T-cell (primary cell): ENCODE data around the gene YKT6. TPM values are rescaled to one million over a fixed set of nuclear protein-coding genes. Genes with fewer than 3 reads are reported as not detected.

Source experiments
- ATAC-seq, 4 experiments: fragments of 200-7000 bp in 3 of 4; fragments of 150-1000 bp in 1 of 4; cut with Tn5 transposase; replicated peaks in 1 of 4; 1 replicate in 3 of 4; 2 replicates in 1 of 4; pipeline ENCODE4 v1.10.0; 2021; ENCODE audit warnings: moderate library complexity in 3 of 4, mild to moderate bottlenecking in 2 of 4, moderate number of reproducible peaks in 1 of 4
- CTCF ChIA-PET, 2 donors: fragments of 300-600 bp; sonication (Branson Sonifier 250); formaldehyde crosslinking; loops; one replicate each; lab custom pipeline; 2022; ENCODE audit warnings: antibody characterized with exemption in 2 of 2; lab: Charles Lee
- POLR2A ChIA-PET, 2 donors: fragments of 300-600 bp; sonication (Branson Sonifier 250); formaldehyde crosslinking; loops; one replicate each; lab custom pipeline; 2022; ENCODE audit warnings: antibody characterized with exemption in 2 of 2; lab: Charles Lee
- DNase-seq, 35 experiments: peaks; one replicate each; pipeline versions ENCODE4 v3.0.0 to v3.0.0-alpha.2; 2013 to 2023
- H3K27ac ChIP-seq: one replicate; pipeline ENCODE4 v1.5.1; 2013; ENCODE audit warnings: low read length
- H3K27me3 ChIP-seq, 2 experiments: replicated peaks in 1 of 2; 1 replicate in 1 of 2; 2 replicates in 1 of 2; pipeline versions ENCODE4 v1.6.1 to v1.7.0; 2013; ENCODE audit warnings: low read length in 1 of 2, mixed read lengths in 1 of 2; ENCODE audit not compliant: control insufficient read depth in 2 of 2, insufficient read depth in 2 of 2; ENCODE audit errors: extremely low read depth in 1 of 2
- H3K36me3 ChIP-seq, 2 donors: 1 replicate in 1 of 2; 2 replicates in 1 of 2; pipeline versions ENCODE4 v1.6.1 to v1.7.0; 2013; ENCODE audit warnings: low read length in 1 of 2; ENCODE audit not compliant: control insufficient read depth in 2 of 2, insufficient read depth in 1 of 2; ENCODE audit errors: extremely low read depth in 1 of 2
- H3K4me1 ChIP-seq, 2 experiments: 1 replicate in 1 of 2; 2 replicates in 1 of 2; pipeline versions ENCODE4 v1.6.1 to v1.7.0; 2013; ENCODE audit warnings: low read length in 2 of 2, mixed read lengths in 1 of 2; ENCODE audit not compliant: insufficient read depth in 2 of 2, control insufficient read depth in 1 of 2; ENCODE audit errors: extremely low read depth in 1 of 2
- H3K4me3 ChIP-seq, 2 donors: 1 replicate in 1 of 2; 2 replicates in 1 of 2; pipeline versions ENCODE4 v1.5.1 to v1.7.0; 2013; ENCODE audit warnings: mild to moderate bottlenecking in 2 of 2, low read length in 1 of 2, moderate library complexity in 1 of 2; ENCODE audit not compliant: control insufficient read depth in 1 of 2; ENCODE audit errors: extremely low read depth in 1 of 2
- H3K9me3 ChIP-seq: 2 replicates; pipeline ENCODE4 v1.7.0; 2013
- H3K27ac Mint-ChIP-seq, 2 donors: one replicate each; pipeline ENCODE4 v1.8.0; 2020 to 2021; ENCODE audit warnings: mild to moderate bottlenecking in 2 of 2, mixed read lengths in 2 of 2
- H3K27me3 Mint-ChIP-seq, 2 donors: one replicate each; pipeline ENCODE4 v1.8.0; 2021 to 2022; ENCODE audit warnings: mixed read lengths in 2 of 2
- H3K36me3 Mint-ChIP-seq: one replicate; pipeline ENCODE4 v1.8.0; 2021; ENCODE audit warnings: mixed read lengths
- H3K4me1 Mint-ChIP-seq, 3 donors: one replicate each; pipeline ENCODE4 v1.8.0; 2020 to 2022; ENCODE audit warnings: mixed read lengths in 3 of 3, mild to moderate bottlenecking in 1 of 3
- H3K4me3 Mint-ChIP-seq, 3 donors: one replicate each; pipeline ENCODE4 v1.8.0; 2020 to 2022; ENCODE audit warnings: mild to moderate bottlenecking in 3 of 3, mixed read lengths in 3 of 3, moderate library complexity in 3 of 3
- H3K9me3 Mint-ChIP-seq, 3 donors: one replicate each; pipeline ENCODE4 v1.8.0; 2020 to 2022; ENCODE audit warnings: mixed read lengths in 3 of 3
- WGBS: methylation state at CpG from one replicate; pipeline ENCODE4 v1.1.5; 2013; ENCODE audit warnings: missing lambda C conversion rate; ENCODE audit not compliant: insufficient coverage; 5-methylcytosine and 5-hydroxymethylcytosine counted together
- total RNA-seq, 35 experiments: library from RNA in 6 of 35; stranded (reverse) in 6 of 35; fragments of 120-200 nt in 1 of 35; gene quantifications; one replicate each; pipeline versions ENCODE4 v1.2.1 to v1.2.4 and lab custom pipeline; 2013 to 2026

The YKT6 gene
- total RNA-seq, 5 donors from 2014 or later (not counting 1 experiment from before 2014, with no cell fraction given), result 55.1 to 74.3 (median 60.2) TPM

DNA sequence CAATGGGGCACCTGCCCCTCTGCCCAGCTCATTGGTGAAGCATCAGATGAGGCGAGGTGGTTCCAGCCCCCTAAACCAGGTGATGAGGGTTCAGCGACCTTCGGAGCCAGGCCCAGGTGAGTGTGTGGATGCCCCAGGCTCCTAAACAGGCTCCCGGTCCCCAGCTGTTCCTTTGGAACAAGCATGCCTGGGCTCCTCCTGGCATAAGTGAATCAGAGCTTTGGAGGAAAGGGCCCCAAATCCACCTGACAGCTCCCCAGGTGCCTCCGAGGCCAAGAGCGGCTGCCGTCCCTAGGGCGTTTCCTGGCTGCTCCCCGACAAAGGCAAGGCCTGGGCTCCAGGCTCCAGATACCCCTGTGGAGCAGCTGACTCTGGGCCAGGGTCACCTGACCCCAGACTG lies 61.3 kb downstream of the YKT6 start:
- Mint-ChIP-seq H3K9me3 (no peaks in the 10 kb centered on the region), H3K36me3 (no peaks in the 10 kb centered on the region), H3K27me3 (peaks cover 0 to 5% of the 10 kb centered on the region in 2 donors), H3K4me1 (peaks cover 25 to 29% (median 27%) of the 10 kb centered on the region in 3 donors), H3K27ac (no peak overlapping the region), H3K4me3 (no peak overlapping the region)
- no peak for DNase-seq
- 95% methylated on average over 8 of the region's 9 CpGs for WGBS
- ChIA-PET POLR2A (no interaction called here), CTCF (no interaction called here)
- Histone ChIP-seq H3K9me3 (no peaks in the 10 kb centered on the region), H3K27me3 (peaks cover 0 to 16% of the 10 kb centered on the region in 2 experiments), H3K4me3 (no peak overlapping the region), H3K27ac (no peak overlapping the region), H3K4me1 (peaks cover 18 to 25% of the 10 kb centered on the region in 2 experiments), H3K36me3 (no peaks in the 10 kb centered on the region)
- no peak for ATAC-seq

DNA sequence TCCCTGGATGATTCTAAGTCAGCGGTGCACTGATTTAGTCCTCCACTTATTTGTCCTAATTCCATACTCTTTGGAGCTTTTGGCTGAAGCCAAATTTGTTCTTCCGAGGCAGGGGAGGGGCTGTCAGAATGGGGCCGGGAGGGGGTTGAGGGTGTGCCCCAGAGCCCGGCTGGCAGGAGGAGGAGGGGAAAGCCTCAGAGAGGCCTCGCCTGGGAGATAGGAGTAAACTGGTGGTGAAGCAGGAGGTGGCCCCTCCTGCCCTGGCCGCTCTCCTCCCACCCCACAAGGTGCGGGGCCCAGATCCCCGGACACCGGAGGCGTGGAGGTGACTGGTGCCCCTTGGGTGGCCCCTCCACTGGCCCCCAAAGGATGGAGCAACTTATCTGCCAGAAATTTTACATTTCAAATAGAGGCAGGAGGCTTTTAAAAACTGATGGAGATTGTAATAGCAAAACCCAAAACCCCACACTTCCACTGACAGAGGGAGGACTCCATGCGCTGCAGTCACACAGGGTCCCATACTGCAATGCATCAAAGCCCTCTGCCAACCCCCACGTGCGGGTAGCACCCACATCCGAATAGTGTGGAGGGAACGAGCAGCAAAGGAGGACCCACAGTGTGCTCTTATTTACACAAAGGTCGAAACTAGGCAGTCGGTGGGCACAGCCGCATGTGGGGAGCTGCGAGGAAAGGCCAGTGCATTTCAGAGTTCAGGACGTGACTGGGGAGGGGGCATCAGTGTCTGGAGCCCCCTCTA lies 62.7 kb downstream of the YKT6 start:
- peaks cover 14 to 15% (median 15%) of the 10 kb centered on the region in 3 donors for H3K4me1 Mint-ChIP-seq
- POLR2A ChIA-PET, result no interaction called here
- H3K9me3 Mint-ChIP-seq, result no peaks in the 10 kb centered on the region

More for the DNA sequence above, 62.7 kb downstream of the YKT6 start:
- no peaks in the 10 kb centered on the region for H3K9me3 ChIP-seq
- peaks cover 5 to 11% of the 10 kb centered on the region in 2 experiments for H3K4me1 ChIP-seq
- Mint-ChIP-seq H3K36me3 (no peaks in the 10 kb centered on the region), H3K27me3 (peaks cover 0 to 5% of the 10 kb centered on the region in 2 donors), H3K4me3 (no peak overlapping the region), H3K27ac (no peak overlapping the region)
- 72% methylated on average over 12 of the region's 20 CpGs for WGBS
- H3K27me3 ChIP-seq, result peaks cover 0 to 19% of the 10 kb centered on the region in 2 experiments
- H3K36me3 ChIP-seq, result no peaks in the 10 kb centered on the region
- no peak for DNase-seq
- H3K27ac ChIP-seq, result no peak overlapping the region
- no peak for ATAC-seq
- CTCF ChIA-PET, result no interaction called here
- H3K4me3 ChIP-seq, result no peak overlapping the region

Other genes with a start within 250 kb of the YKT6 start
- not detected for gene SPDYE1, start 203.1 kb upstream of the YKT6 start, total RNA-seq
- gene DBNL, start 156.3 kb upstream of the YKT6 start, total RNA-seq, result 100 to 1,000 TPM; 101 to 188 (median 156) TPM
- 1 to 10 TPM; 1.1 to 2.9 (median 1.7) TPM for gene PGAM2, start 135.4 kb upstream of the YKT6 start, total RNA-seq
- gene POLM, start 118.4 kb upstream of the YKT6 start, total RNA-seq, result 10 to 100 TPM; 39.5 to 81.9 (median 70.7) TPM
- 10 to 100 TPM; 18.1 to 28.4 (median 23.1) TPM for gene AEBP1, start 96.6 kb upstream of the YKT6 start, total RNA-seq
- gene POLD2, start 77.4 kb upstream of the YKT6 start, total RNA-seq, result 10 to 100 TPM; 53.4 to 85.1 (median 72.6) TPM
- gene MYL7, start 59.6 kb upstream of the YKT6 start, total RNA-seq, result not detected
- gene GCK, start 11.5 kb upstream of the YKT6 start, total RNA-seq, result under 1 TPM in 4 of 5 donors, not detected in 1; 0.28 to 0.82 (median 0.43) TPM
- gene CAMK2B, start 124.6 kb downstream of the YKT6 start, total RNA-seq, result under 1 TPM in 1 of 5 donors, not detected in 4; 0.35 TPM